Measurements from ENCODE around the gene DCP1B. TPM values are rescaled to one million over a fixed set of nuclear protein-coding genes. Genes with fewer than 3 reads are reported as not detected.

DCP1B gene
- polyA plus RNA-seq (2013, experiment 1 of 2), result 17.8 TPM
- polyA plus RNA-seq (2013, experiment 2 of 2), result 23.7 TPM

- Histone ChIP-seq H3K36me3 (ENCODE audit: insufficient read depth, low read length) (no peaks in the 10 kb centered on the region), H3K4me1 (ENCODE audit: insufficient read depth, low read length) (peaks cover 22% of the 10 kb centered on the region), H3K27ac (ENCODE audit: low read depth, low read length) (peak within 1 kb of the TSS; percentile 80), H3K27me3 (ENCODE audit: insufficient read depth, low read length) (no peaks in the 10 kb centered on the region), H3K9me3 (ENCODE audit: insufficient read depth, low read depth, low read length) (no peaks in the 10 kb centered on the region), H3K9ac (ENCODE audit: low read depth, low read length) (peak within 1 kb of the TSS; percentile 84), H3K4me3 (ENCODE audit: low read length) (peak within 1 kb of the TSS; percentile 82)
- 3% methylated on average over 55 of the region's 55 CpGs for WGBS
Measured at GRCh38 chr12:2004113-2004929, at the start of gene DCP1B. Gene DCP1B (minus strand): TSS chr12:2004457. CDS start chr12:2004431, 26 bp downstream.

DNA sequence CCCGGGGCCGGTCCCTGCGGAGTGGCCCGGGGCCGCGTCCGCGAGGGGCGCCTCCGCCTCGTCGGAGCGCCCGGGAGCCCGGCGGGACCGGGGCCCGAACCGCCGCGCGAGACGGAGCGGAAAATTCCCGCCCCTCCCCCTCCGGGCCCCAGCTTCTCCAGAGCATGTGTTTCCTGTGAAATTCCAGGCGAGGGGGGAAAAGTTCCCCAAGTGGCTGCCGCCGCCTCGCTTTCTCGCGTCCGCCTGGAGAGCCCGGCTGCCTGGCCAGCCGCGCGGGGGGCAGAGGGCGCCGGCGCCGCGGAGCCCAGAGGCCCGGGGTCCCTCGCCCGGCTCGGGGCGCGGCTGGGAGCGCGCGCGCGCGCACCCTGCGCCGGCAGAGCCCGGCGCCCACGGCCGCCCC lies 49.4 kb upstream of the DCP1B start:
- Histone ChIP-seq H3K27ac (ENCODE audit: low read depth, low read length) (no peak overlapping the region), H3K4me3 (ENCODE audit: low read length) (peak overlapping the region; percentile 65), H3K4me1 (ENCODE audit: insufficient read depth, low read length) (peaks cover 14% of the 10 kb centered on the region), H3K9ac (ENCODE audit: low read depth, low read length) (no peak overlapping the region), H3K9me3 (ENCODE audit: insufficient read depth, low read depth, low read length) (no peaks in the 10 kb centered on the region), H3K27me3 (ENCODE audit: insufficient read depth, low read length) (peaks cover 65% of the 10 kb centered on the region), H3K36me3 (ENCODE audit: insufficient read depth, low read length) (no peaks in the 10 kb centered on the region)
- WGBS, result under 1% methylated on average over 60 of the region's 60 CpGs

DNA sequence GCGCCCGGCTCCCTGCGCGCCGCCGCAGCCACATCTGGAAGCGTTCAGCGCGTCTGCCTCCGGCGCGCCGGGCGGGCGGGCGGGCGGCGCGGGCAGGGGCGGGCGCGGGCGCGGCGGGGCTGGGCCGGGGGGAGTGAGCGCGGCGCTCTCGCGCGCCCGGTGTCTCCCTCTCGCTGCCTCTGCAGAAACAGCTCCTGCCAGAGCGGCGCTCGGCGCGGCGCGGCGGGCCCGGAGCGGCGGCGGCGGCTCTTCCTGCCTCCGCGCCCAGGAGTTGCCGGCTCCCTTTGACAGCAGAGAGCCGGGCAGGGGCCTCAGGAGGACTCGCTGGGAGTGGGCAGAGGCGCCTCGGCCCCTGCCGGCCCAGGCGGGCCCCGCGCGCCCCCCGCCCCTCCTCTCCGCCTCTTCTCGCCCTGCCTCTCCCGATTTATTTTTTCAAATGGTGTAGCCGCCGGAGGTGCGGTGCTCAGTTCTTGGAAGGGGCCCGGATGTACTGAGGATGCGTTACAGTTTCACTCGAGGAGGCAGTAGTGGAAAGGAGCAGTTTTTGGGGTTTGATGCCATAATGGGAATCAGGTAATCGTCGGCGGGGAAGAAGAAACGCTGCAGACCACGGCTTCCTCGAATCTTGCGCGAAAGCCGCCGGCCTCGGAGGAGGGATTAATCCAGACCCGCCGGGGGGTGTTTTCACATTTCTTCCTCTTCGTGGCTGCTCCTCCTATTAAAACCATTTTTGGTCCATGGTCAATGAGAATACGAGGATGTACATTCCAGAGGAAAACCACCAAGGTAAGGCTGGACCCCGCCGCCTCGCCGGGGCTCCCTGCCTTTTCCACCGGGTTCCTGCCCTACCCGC lies 48.8 kb upstream of the DCP1B start, which contains the start of gene CACNA1C:
Gene CACNA1C (plus strand): TSS at position 162 of the 853 bp plus-strand sequence. CDS start 576 bp downstream, at position 738.
- Histone ChIP-seq H3K4me3 (ENCODE audit: low read length) (peak within 1 kb of the TSS; percentile 65), H3K9ac (ENCODE audit: low read depth, low read length) (no peak within 1 kb of the TSS), H3K27ac (ENCODE audit: low read depth, low read length) (no peak within 1 kb of the TSS), H3K27me3 (ENCODE audit: insufficient read depth, low read length) (peaks cover 68% of the 10 kb centered on the region), H3K9me3 (ENCODE audit: insufficient read depth, low read depth, low read length) (no peaks in the 10 kb centered on the region), H3K36me3 (ENCODE audit: insufficient read depth, low read length) (no peaks in the 10 kb centered on the region), H3K4me1 (ENCODE audit: insufficient read depth, low read length) (peaks cover 18% of the 10 kb centered on the region)
- under 1% methylated on average over 90 of the region's 90 CpGs for WGBS

- Histone ChIP-seq H3K27ac (ENCODE audit: low read depth, low read length) (no peak overlapping the region), H3K9ac (ENCODE audit: low read depth, low read length) (no peak overlapping the region), H3K27me3 (ENCODE audit: insufficient read depth, low read length) (peaks cover 71% of the 10 kb centered on the region), H3K4me1 (ENCODE audit: insufficient read depth, low read length) (peaks cover 18% of the 10 kb centered on the region), H3K36me3 (ENCODE audit: insufficient read depth, low read length) (no peaks in the 10 kb centered on the region), H3K9me3 (ENCODE audit: insufficient read depth, low read depth, low read length) (no peaks in the 10 kb centered on the region), H3K4me3 (ENCODE audit: low read length) (peak overlapping the region; percentile 65)
- WGBS, result 12% methylated on average over 52 of the region's 52 CpGs
Measured at GRCh38 chr12:2051700-2052621, 47.7 kb upstream of the DCP1B start.

- peaks cover 50% of the 10 kb centered on the region for H3K27me3 ChIP-seq (ENCODE audit: insufficient read depth, low read length)
- no peak overlapping the region for H3K27ac ChIP-seq (ENCODE audit: low read depth, low read length)
- H3K36me3 ChIP-seq (ENCODE audit: insufficient read depth, low read length), result no peaks in the 10 kb centered on the region
- H3K9me3 ChIP-seq (ENCODE audit: insufficient read depth, low read depth, low read length), result no peaks in the 10 kb centered on the region
- WGBS, result 61% methylated on average over 7 of the region's 8 CpGs
- H3K9ac ChIP-seq (ENCODE audit: low read depth, low read length), result no peak overlapping the region
- peaks cover 18% of the 10 kb centered on the region for H3K4me1 ChIP-seq (ENCODE audit: insufficient read depth, low read length)
- H3K4me3 ChIP-seq (ENCODE audit: low read length), result no peak overlapping the region
Measured at GRCh38 chr12:2049604-2050540, 45.6 kb upstream of the DCP1B start.

- H3K9ac ChIP-seq (ENCODE audit: low read depth, low read length), result no peak overlapping the region
- no peak overlapping the region for H3K27ac ChIP-seq (ENCODE audit: low read depth, low read length)
- H3K4me3 ChIP-seq (ENCODE audit: low read length), result no peak overlapping the region
- 94% methylated on average over 7 of the region's 7 CpGs for WGBS
- H3K4me1 ChIP-seq (ENCODE audit: insufficient read depth, low read length), result peaks cover 18% of the 10 kb centered on the region
- H3K36me3 ChIP-seq (ENCODE audit: insufficient read depth, low read length), result no peaks in the 10 kb centered on the region
- H3K9me3 ChIP-seq (ENCODE audit: insufficient read depth, low read depth, low read length), result no peaks in the 10 kb centered on the region
- H3K27me3 ChIP-seq (ENCODE audit: insufficient read depth, low read length), result peaks cover 31% of the 10 kb centered on the region
Measured at GRCh38 chr12:2047752-2048151, 43.5 kb upstream of the DCP1B start.

- Histone ChIP-seq H3K9ac (ENCODE audit: low read depth, low read length) (no peak overlapping the region), H3K4me3 (ENCODE audit: low read length) (no peak overlapping the region), H3K36me3 (ENCODE audit: insufficient read depth, low read length) (no peaks in the 10 kb centered on the region), H3K27me3 (ENCODE audit: insufficient read depth, low read length) (peaks cover 27% of the 10 kb centered on the region), H3K27ac (ENCODE audit: low read depth, low read length) (no peak overlapping the region), H3K4me1 (ENCODE audit: insufficient read depth, low read length) (peaks cover 18% of the 10 kb centered on the region), H3K9me3 (ENCODE audit: insufficient read depth, low read depth, low read length) (no peaks in the 10 kb centered on the region)
- WGBS, result 98% methylated on average over 4 of the region's 4 CpGs
Measured at GRCh38 chr12:2046957-2047356, 42.7 kb upstream of the DCP1B start.

DNA sequence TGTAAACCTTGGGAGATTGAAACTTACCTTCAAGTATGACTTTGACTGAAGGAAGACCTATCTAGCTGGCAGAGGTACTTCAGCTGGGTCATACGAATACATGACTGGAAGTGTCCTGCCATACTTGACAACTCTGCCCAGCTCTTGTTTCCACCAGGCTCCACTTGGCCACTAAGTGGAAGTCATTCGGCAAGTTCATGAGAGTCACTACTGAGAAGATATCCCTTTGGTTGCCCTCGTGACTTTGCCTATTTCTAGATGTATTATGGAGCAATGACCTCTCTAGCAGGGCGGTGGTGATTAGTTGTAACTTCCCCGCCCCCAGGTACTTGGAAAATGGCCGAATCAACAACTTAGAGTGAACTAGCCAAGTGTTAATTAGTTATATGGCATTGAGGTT lies 39.9 kb upstream of the DCP1B start:
- Histone ChIP-seq H3K4me3 (ENCODE audit: low read length) (no peak overlapping the region), H3K27me3 (ENCODE audit: insufficient read depth, low read length) (peaks cover 16% of the 10 kb centered on the region; the same call in 1 of the 2 replicates), H3K27ac (ENCODE audit: low read depth, low read length) (no peak overlapping the region), H3K9ac (ENCODE audit: low read depth, low read length) (no peak overlapping the region), H3K4me1 (ENCODE audit: insufficient read depth, low read length) (0 out of 2 replicates have a peak, but pooled peaks cover 9% of the 10 kb centered on the region), H3K36me3 (ENCODE audit: insufficient read depth, low read length) (no peaks in the 10 kb centered on the region), H3K9me3 (ENCODE audit: insufficient read depth, low read depth, low read length) (no peaks in the 10 kb centered on the region)
- WGBS, result 93% methylated on average over 6 of the region's 6 CpGs

GRCh38 chr12:2043054-2043453 lies 38.8 kb upstream of the DCP1B start:
- Histone ChIP-seq H3K9me3 (ENCODE audit: insufficient read depth, low read depth, low read length) (no peaks in the 10 kb centered on the region), H3K4me3 (ENCODE audit: low read length) (no peak overlapping the region), H3K27me3 (ENCODE audit: insufficient read depth, low read length) (peaks cover 20% of the 10 kb centered on the region; the same call in 1 of the 2 replicates), H3K27ac (ENCODE audit: low read depth, low read length) (no peak overlapping the region), H3K9ac (ENCODE audit: low read depth, low read length) (no peak overlapping the region), H3K4me1 (ENCODE audit: insufficient read depth, low read length) (no peaks in the 10 kb centered on the region), H3K36me3 (ENCODE audit: insufficient read depth, low read length) (no peaks in the 10 kb centered on the region)
- 100% methylated on average over 1 of the region's 2 CpGs for WGBS

DNA sequence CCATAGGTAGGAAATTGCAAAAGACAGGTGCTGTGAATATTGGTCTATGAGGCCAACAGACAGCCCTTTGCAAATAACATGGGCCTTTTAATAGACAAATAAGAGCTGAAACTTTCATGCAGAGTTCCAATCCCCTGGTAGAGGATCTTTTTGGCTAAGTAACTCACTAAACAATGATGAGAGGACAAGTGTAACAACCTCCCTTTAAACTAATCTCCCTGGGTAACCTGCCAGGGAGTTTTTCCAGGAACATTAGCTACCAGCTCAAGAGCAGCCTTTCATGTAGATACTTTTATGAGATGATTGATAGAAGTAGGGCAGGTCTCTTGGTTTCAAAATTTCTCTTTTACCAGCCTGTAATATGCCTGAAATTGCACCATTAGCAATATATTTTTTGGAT lies 34.8 kb upstream of the DCP1B start:
- H3K9ac ChIP-seq (ENCODE audit: low read depth, low read length), result no peak overlapping the region

More for the DNA sequence above, 34.8 kb upstream of the DCP1B start:
- H3K36me3 ChIP-seq (ENCODE audit: insufficient read depth, low read length), result no peaks in the 10 kb centered on the region
- no peaks in the 10 kb centered on the region for H3K9me3 ChIP-seq (ENCODE audit: insufficient read depth, low read depth, low read length)
- H3K4me3 ChIP-seq (ENCODE audit: low read length), result no peak overlapping the region
- H3K4me1 ChIP-seq (ENCODE audit: insufficient read depth, low read length), result peaks cover 4% of the 10 kb centered on the region; the same call in 1 of the 2 replicates
- H3K27me3 ChIP-seq (ENCODE audit: insufficient read depth, low read length), result peaks cover 38% of the 10 kb centered on the region
- no peak overlapping the region for H3K27ac ChIP-seq (ENCODE audit: low read depth, low read length)
